Middle frontal gyrus (tissue), 1 donor: ENCODE measurements around the gene MRFAP1.

Source experiments
- DNase-seq: peaks from one replicate; pipeline ENCODE4 v3.0.0-alpha.2; 2015; ENCODE audit warnings: low spot score; ENCODE audit errors: extremely low spot score

The MRFAP1 gene

DNA sequence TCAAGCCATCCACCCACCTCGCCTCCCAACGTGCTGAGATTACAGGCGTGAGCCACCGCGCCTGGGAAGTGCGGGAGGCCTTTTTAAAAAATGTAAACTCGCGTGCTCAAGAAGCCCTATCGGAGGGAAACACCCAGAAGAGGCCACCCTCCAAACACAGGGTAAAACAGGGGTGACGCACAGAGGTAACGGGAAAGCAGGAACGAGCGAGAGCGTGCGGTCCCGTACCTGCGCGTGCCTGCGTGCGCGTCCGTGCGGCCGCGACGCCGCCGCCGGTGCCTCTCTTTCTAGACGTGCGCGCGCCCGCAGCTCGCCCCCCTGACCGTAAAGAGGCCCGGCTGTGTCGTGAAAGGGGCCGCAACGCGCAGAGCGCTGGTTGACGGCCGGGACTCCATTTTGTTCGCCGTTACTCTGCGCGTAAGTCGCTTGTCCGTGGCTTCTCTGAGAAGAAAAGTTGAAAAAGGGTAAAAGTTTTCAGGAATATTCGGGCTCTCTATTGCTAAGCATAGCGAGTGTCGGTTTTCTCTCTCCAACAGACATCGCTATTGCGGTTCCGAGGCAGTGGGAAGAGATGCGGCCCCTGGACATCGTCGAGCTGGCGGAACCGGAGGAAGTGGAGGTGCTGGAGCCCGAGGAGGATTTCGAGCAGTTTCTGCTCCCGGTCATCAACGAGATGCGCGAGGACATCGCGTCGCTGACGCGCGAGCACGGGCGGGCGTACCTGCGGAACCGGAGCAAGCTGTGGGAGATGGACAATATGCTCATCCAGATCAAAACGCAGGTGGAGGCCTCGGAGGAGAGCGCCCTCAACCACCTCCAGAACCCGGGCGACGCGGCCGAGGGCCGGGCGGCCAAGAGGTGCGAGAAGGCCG, at the start of gene MRFAP1:
MRFAP1 (plus strand) TSS at position 394 of the 872 bp plus-strand sequence; CDS start at position 572, 178 bp downstream.
- peak; percentile 83 for DNase-seq

DNA sequence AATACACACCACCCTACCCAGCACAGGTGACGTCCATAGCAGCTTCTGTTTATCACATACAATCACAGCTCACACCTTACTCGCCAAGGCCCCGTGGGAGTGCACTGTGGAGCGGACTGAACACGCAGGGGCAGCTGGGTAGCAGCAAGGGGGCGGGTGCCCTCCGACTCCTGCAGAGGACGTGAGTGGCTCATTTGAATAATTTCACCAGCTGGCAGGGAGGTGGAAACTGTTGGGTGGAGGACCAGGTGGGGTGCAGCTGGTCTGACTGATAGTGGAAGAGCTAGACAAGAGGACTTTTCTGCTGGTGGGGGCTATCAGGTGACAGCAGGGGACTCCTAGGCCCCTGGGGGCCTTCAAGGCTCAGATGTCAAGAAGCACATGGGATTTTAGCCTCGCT, 49.2 kb upstream of the MRFAP1 start:
- DNase-seq: no peak

GRCh38 chr4:6591781-6592180, 48.7 kb upstream of the MRFAP1 start:
- DNase-seq: no peak

GRCh38 chr4:6592804-6593563, 47.5 kb upstream of the MRFAP1 start:
- DNase-seq: no peak

- no peak for DNase-seq
These were observed 46.1 kb upstream of the MRFAP1 start for GRCh38 chr4:6594341-6594740.

DNA sequence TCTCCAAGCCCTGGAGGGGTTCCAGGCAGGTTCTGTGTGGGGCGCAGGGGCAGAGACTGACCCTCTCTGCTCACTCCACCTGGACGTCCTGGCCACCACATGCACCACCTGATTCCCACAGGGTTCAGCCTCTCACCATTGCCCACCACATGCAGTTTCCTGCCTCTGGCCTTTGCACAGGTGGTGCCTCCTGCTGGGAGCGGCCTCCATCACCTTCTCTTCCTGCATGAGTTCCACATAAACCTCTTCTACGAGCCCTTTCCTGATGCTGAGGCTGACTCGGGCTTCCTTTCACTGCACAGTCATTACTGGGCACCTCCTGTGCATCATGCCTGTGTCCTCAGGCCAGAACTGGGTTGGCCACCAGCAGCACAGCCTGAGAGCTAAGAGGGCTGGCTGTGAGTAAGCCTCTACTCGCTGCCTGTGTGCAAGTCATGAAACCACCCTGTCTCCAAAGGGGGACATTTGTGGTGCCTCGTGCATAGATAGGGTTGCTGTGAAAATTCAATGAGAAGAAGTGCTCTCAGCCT, 45.6 kb upstream of the MRFAP1 start:
- DNase-seq: no peak

- DNase-seq: no peak
These were observed 44.5 kb upstream of the MRFAP1 start for GRCh38 chr4:6595897-6596537.

DNA sequence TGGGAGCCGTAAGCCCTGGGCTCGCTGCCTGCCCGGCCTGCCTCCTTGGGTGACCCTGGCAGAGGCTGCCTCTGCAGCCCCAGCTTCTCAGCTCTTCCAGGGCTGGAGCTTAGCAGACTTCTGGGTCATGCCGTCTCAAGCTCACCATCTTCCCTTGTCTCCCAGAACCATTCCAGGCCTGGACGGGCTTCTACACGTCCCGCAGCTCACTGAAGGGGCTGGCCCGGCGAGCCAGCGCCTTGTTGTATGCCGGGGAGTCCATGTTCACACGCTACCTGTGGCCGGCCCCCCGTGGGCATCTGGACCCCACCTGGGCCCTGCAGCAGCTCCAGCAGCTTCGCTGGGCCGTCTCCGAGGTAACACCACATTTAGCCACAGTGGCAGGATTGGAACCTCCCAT, 43.5 kb upstream of the MRFAP1 start:
- DNase-seq: no peak

DNA sequence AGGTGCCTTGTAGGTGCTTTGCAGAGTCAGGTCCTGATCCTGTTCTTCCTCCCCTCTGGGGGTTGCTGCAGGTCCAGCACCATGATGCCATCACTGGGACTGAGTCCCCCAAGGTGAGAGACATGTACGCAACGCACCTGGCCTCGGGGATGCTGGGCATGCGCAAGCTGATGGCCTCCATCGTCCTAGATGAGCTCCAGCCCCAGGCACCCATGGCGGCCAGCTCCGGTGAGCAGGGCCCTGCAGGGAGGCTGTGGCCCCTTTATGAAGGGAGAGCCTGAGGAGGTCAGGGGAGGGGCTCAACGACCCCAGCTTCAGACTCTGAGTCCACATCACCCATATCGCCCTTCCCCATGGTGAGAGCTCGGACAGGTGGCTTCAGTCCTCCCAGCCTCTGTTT, 42.4 kb upstream of the MRFAP1 start:
- no peak for DNase-seq

DNA sequence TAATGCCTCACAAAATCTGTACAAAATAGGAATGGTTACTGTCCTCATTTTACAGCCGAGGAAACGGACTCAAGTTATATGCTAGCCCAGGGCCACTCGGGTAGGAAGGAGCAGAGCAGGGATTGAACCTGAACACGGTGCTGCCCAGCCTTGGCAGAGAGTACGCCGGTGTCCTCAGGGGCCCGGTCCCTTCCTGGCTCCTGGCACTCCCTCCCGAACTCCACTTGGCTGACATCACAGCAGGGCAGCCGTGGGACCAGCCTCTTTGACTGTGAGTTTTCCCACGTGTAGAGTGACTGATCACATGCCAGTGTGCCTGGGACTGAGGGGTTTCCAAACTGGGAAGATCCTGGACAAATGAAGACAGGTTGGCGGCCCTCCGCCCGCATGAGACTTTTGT, 41.8 kb upstream of the MRFAP1 start:
- no peak for DNase-seq

- DNase-seq: no peak
These were observed 38.7 kb upstream of the MRFAP1 start for GRCh38 chr4:6601661-6602250.

GRCh38 chr4:6602289-6602688, 38.2 kb upstream of the MRFAP1 start:
- no peak for DNase-seq

GRCh38 chr4:6603128-6603527, 37.4 kb upstream of the MRFAP1 start:
- DNase-seq: no peak

- DNase-seq: no peak
These were observed 35.4 kb upstream of the MRFAP1 start for GRCh38 chr4:6605114-6605513.

- no peak for DNase-seq
These were observed 34.9 kb upstream of the MRFAP1 start for GRCh38 chr4:6605605-6606004.

DNA sequence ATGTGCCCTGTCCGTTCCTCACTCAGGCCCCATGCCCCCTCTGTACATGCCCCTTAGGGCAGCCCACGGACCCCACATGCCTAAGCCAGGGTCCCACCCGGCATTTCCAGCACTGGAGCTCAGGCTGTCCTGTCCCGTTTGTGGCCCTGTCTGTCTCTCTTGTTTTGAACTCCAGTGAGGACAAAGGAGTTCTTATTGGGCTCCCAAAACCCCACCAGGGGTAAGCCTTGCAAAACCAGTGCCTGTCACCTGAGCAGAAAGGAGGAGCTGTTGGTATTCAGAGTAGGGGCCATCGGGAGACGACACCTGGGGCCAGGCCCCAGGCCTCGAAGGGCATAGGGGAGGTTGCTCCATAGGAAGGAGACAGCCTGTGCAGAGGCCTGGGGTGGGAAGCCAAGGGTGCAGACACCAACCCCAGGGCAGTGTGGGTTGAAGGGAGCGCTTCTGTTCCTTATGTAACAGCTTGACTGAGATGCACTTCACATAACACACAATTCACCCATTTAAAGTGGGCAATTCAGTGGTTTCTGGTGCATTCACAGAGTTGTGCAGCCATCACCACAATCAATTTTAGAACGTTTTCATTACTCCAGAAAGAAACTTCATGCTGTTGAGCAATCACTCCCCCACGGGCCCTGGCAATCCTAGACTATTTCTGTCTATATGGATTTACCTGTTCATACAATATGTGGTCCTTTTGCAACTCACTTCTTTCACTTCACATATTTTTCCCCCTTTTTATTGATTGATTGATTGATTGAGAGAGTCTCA, 33.8 kb upstream of the MRFAP1 start:
- DNase-seq: no peak

GRCh38 chr4:6607368-6608055, 33.0 kb upstream of the MRFAP1 start:
- DNase-seq: peak; percentile 33

DNA sequence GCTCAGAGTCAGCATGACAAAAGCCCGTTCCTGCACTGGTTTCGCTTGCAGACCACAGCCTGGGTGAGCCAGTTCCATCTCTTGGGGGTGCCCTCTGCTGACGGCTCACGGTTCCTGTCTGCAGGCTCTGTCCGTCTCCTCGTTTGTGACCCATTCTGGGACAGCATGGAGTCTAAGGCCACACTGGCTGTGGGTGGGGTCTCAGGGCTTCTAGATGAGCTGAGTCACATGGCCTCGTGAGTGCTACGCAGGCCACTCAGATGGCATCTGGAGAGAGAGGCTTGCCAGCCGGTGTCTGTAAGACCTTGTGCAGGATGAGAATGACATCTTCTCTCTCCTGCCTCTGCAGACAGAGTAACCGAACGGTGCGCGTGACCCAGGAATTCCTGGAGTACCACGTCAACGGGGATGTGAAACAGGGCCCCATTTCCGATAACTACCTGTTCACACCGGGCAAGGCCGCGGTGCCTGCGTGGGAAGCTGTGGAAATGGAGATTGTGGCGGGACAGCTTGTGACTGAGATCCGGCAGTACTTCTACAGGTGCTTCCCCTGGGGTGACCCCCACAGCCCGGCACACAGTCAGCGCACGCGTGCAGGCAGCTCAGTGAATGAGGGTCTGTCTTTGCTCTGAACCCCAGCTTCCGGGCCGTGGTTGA, 31.6 kb upstream of the MRFAP1 start:
- DNase-seq: no peak

DNA sequence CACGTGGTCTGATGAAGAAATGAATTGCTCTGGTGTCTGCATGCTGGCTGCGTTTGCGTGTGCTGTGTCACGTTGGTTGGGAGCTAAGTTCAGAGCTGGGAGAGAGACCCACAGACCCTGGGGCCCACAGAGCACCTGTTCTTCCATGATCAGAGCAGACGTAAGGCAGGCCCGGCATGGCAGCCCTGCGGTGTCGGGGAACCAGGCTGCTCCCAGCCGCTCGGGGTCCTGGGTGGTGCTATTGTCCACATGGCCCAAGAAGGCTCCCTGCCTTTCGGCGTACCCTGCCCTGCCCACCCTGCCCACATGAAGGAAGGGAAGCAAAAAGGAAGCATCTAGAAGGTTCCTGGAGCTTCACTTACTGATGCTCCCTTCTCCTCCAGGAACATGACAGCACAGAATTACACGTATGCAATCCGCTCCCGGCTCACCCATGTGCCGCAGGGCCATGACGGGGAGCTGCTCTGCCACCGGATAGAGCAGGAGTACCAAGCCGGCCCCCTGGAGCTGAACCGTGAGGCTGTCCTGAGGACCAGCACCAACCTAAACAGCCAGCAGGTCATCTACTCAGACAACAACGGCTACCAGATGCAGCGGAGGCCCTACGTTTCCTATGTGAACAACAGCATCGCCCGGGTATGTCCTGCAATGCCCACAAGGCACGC, 30.9 kb upstream of the MRFAP1 start:
- DNase-seq: no peak
